ENCODE results near the gene CALHM2.

DNA sequence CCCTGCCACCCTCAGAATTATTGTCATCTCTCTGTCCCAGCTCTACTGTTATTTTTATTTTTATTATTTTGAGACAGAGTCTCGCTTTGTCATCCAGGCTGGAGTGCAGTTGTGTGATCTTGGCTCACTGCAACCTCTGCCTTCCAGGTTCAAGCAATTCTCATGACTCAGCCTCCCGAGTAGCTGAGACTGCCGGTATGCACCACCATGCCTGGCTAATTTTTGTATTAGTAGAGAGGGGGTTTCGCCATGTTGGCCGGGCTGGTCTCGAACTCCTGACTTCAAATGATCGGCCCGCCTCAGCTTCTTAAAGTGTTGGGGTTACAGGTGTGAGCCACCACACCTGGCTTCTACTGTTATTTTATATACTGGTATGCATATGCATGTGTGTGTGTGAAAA, 11.0 kb downstream of the CALHM2 start:
- TF ChIP-seq, protein P1, sequence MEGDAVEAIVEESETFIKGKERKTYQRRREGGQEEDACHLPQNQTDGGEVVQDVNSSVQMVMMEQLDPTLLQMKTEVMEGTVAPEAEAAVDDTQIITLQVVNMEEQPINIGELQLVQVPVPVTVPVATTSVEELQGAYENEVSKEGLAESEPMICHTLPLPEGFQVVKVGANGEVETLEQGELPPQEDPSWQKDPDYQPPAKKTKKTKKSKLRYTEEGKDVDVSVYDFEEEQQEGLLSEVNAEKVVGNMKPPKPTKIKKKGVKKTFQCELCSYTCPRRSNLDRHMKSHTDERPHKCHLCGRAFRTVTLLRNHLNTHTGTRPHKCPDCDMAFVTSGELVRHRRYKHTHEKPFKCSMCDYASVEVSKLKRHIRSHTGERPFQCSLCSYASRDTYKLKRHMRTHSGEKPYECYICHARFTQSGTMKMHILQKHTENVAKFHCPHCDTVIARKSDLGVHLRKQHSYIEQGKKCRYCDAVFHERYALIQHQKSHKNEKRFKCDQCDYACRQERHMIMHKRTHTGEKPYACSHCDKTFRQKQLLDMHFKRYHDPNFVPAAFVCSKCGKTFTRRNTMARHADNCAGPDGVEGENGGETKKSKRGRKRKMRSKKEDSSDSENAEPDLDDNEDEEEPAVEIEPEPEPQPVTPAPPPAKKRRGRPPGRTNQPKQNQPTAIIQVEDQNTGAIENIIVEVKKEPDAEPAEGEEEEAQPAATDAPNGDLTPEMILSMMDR (optimal IDR thresholded peaks at IDR 0.05 in 1 of 3, IDR thresholded peaks at IDR 0.05 in 1 of 3, conservative IDR thresholded peaks at IDR 0.05 in 1 of 3; ENCODE audit: extremely low read depth in 1 of 3, insufficient read depth in 2 of 3, low read length in 3 of 3) = no peak
- TF ChIP-seq EZH2 (IDR thresholded peaks at IDR 0.05; ENCODE audit: low read length) = no peak

All from keratinocyte (primary cell).